H1 (cell line): ENCODE measurements around the gene MOCS3. TPM values are rescaled to one million over a fixed set of nuclear protein-coding genes. Genes with fewer than 3 reads are reported as not detected.

ENCODE experiments used
- CTCF ChIA-PET: fragments of 300-600 bp; sonication (Branson Sonifier 250); formaldehyde crosslinking; loops from one replicate; lab custom pipeline; 2021; ENCODE audit not compliant: partially characterized antibody; lab: Charles Lee
- POLR2A ChIA-PET: fragments of 300-600 bp; sonication (Branson Sonifier 250); formaldehyde crosslinking; loops from one replicate; lab custom pipeline; 2021; ENCODE audit warnings: inconsistent platforms; ENCODE audit not compliant: partially characterized antibody; lab: Charles Lee
- DNase-seq, 2 experiments: peaks; one replicate each; pipeline versions ENCODE4 v3.0.0 to v3.0.0-alpha.2; 2010 to 2022; ENCODE audit warnings: low spot score in 2 of 2, low read depth in 1 of 2, mixed read lengths in 1 of 2
- FAIRE-seq: peaks from 2 replicates; lab custom pipeline; 2011; peaks lifted over from hg19 to GRCh38; lab: Jason Lieb, UNC
- H2AFZ ChIP-seq: 2 replicates; pipeline ENCODE4 v1.8.1; 2012; ENCODE audit warnings: low read length, inconsistent platforms
- H2AK5ac ChIP-seq: 2 replicates; pipeline ENCODE4 v1.6.1; 2013; ENCODE audit warnings: low read depth, low read length
- H2BK120ac ChIP-seq: replicated peaks from 2 replicates; pipeline ENCODE3; 2013; ENCODE audit warnings: low read depth, low read length, inconsistent platforms
- H2BK12ac ChIP-seq: 2 replicates; pipeline ENCODE4 v1.6.1; 2013; ENCODE audit warnings: low read depth, low read length
- H2BK15ac ChIP-seq: 2 replicates; pipeline ENCODE4 v1.6.1; 2013; ENCODE audit warnings: low read length
- H2BK20ac ChIP-seq: 2 replicates; pipeline ENCODE4 v1.6.1; 2013; ENCODE audit warnings: low read length
- H2BK5ac ChIP-seq: 2 replicates; pipeline ENCODE4 v1.6.1; 2013; ENCODE audit warnings: low read depth, low read length
- H3K14ac ChIP-seq: 2 replicates; pipeline ENCODE4 v1.6.1; 2013; ENCODE audit warnings: inconsistent platforms; ENCODE audit not compliant: insufficient read length
- H3K18ac ChIP-seq: 2 replicates; pipeline ENCODE4 v1.6.1; 2013; ENCODE audit warnings: low read length; ENCODE audit errors: extremely low read depth
- H3K23ac ChIP-seq: 2 replicates; pipeline ENCODE4 v1.6.1; 2013; ENCODE audit warnings: inconsistent platforms; ENCODE audit not compliant: insufficient read length
- H3K23me2 ChIP-seq: 2 replicates; pipeline ENCODE4 v1.6.1; 2013; ENCODE audit warnings: low read depth, low read length
- H3K27ac ChIP-seq: 2 replicates; pipeline ENCODE4 v1.6.1; 2011; ENCODE audit warnings: low read depth, low read length, inconsistent platforms
- H3K27me3 ChIP-seq, 4 experiments: replicated peaks in 1 of 4; 1 replicate in 1 of 4; 2 replicates in 3 of 4; pipeline versions ENCODE4 v1.6.1 to v1.8.1; 2011 to 2013; ENCODE audit warnings: low read length in 3 of 4, mild to moderate bottlenecking in 3 of 4, inconsistent platforms in 2 of 4, mixed read lengths in 2 of 4, moderate library complexity in 1 of 4; ENCODE audit not compliant: control insufficient read depth in 3 of 4, insufficient read depth in 3 of 4; ENCODE audit errors: extremely low read depth in 1 of 4
- H3K36me3 ChIP-seq, 4 experiments: 2 replicates each; pipeline versions ENCODE4 v1.6.1 to v1.8.1; 2011 to 2013; ENCODE audit warnings: mild to moderate bottlenecking in 4 of 4, low read length in 3 of 4, moderate library complexity in 2 of 4, control low read depth in 1 of 4, inconsistent platforms in 1 of 4; ENCODE audit not compliant: insufficient read depth in 4 of 4, control insufficient read depth in 2 of 4
- H3K4ac ChIP-seq: replicated peaks from 2 replicates; pipeline ENCODE3; 2013; ENCODE audit warnings: low read length, low read depth, mixed read lengths, inconsistent platforms; ENCODE audit not compliant: insufficient read length
- H3K4me1 ChIP-seq, 4 experiments: replicated peaks in 1 of 4; 1 replicate in 1 of 4; 2 replicates in 3 of 4; pipeline versions ENCODE4 v1.6.1 to v1.8.1; 2011 to 2013; ENCODE audit warnings: low read length in 3 of 4, inconsistent platforms in 2 of 4, mixed read lengths in 1 of 4; ENCODE audit not compliant: insufficient read depth in 4 of 4, control insufficient read depth in 3 of 4
- H3K4me2 ChIP-seq, 2 experiments: 2 replicates each; pipeline versions ENCODE4 v1.6.1 to v1.8.1; 2011 to 2013; ENCODE audit warnings: low read depth in 2 of 2, low read length in 2 of 2, control low read depth in 1 of 2, inconsistent platforms in 1 of 2, mild to moderate bottlenecking in 1 of 2; ENCODE audit not compliant: insufficient read depth in 1 of 2
- H3K4me3 ChIP-seq, 4 experiments: fragments of 200-600, 300-600 bp in 1 of 4; sonication (generic), shearing (Covaris generic), sonication (Bioruptor Twin) in 1 of 4; 2 replicates each; pipeline versions ENCODE4 v1.5.1 to v1.8.1; 2011 to 2016; ENCODE audit warnings: low read length in 4 of 4, low read depth in 3 of 4, control low read depth in 2 of 4, inconsistent platforms in 2 of 4, mild to moderate bottlenecking in 2 of 4, mixed read lengths in 1 of 4, moderate library complexity in 1 of 4; ENCODE audit not compliant: insufficient read depth in 2 of 4; ENCODE audit errors: extremely low read depth in 1 of 4
- H3K56ac ChIP-seq: replicated peaks from 2 replicates; pipeline ENCODE3; 2013; ENCODE audit warnings: low read depth, mild to moderate bottlenecking, mixed read lengths, low read length, inconsistent platforms; ENCODE audit not compliant: insufficient read length
- H3K79me1 ChIP-seq: 2 replicates; pipeline ENCODE4 v1.6.1; 2013; ENCODE audit warnings: low read depth, low read length, control low read depth
- H3K79me2 ChIP-seq, 2 experiments: 2 replicates each; pipeline versions ENCODE4 v1.6.1 to v1.8.1; 2012 to 2013; ENCODE audit warnings: low read length in 2 of 2, mild to moderate bottlenecking in 2 of 2, inconsistent platforms in 1 of 2; ENCODE audit not compliant: insufficient read depth in 2 of 2, control insufficient read depth in 1 of 2
- H3K9ac ChIP-seq, 4 experiments: replicated peaks in 1 of 4; 1 replicate in 1 of 4; 2 replicates in 3 of 4; pipeline versions ENCODE4 v1.6.1 to v1.8.1; 2011 to 2013; ENCODE audit warnings: low read depth in 3 of 4, low read length in 3 of 4, control low read depth in 2 of 4, mild to moderate bottlenecking in 2 of 4, moderate library complexity in 2 of 4, inconsistent platforms in 1 of 4; ENCODE audit errors: extremely low read depth in 1 of 4
- H3K9me3 ChIP-seq, 2 experiments: 2 replicates each; pipeline versions ENCODE4 v1.6.1 to v1.8.1; 2012 to 2013; ENCODE audit warnings: mild to moderate bottlenecking in 2 of 2, moderate library complexity in 2 of 2, control low read depth in 1 of 2, inconsistent platforms in 1 of 2, low read depth in 1 of 2, low read length in 1 of 2, mixed read lengths in 1 of 2; ENCODE audit not compliant: insufficient read depth in 2 of 2
- H4K20me1 ChIP-seq, 2 experiments: replicated peaks in 1 of 2; 2 replicates each; pipeline versions ENCODE3 to v1.8.1; 2011 to 2013; ENCODE audit warnings: inconsistent platforms in 2 of 2, low read length in 2 of 2, mild to moderate bottlenecking in 1 of 2; ENCODE audit not compliant: insufficient read depth in 2 of 2, control insufficient read depth in 1 of 2
- H4K5ac ChIP-seq: 2 replicates; pipeline ENCODE4 v1.6.1; 2013; ENCODE audit warnings: low read length, low read depth, mixed read lengths, inconsistent platforms; ENCODE audit not compliant: insufficient read length
- H4K8ac ChIP-seq: 2 replicates; pipeline ENCODE4 v1.8.0; 2013; ENCODE audit warnings: mild to moderate bottlenecking, moderate library complexity, low read length, inconsistent platforms; ENCODE audit not compliant: insufficient read depth; ENCODE audit errors: extremely low read depth
- H4K91ac ChIP-seq: replicated peaks from 2 replicates; pipeline ENCODE3; 2013; ENCODE audit warnings: low read length, mixed read lengths, inconsistent platforms; ENCODE audit not compliant: insufficient read length
- ATF2 ChIP-seq: IDR thresholded peaks from 2 replicates; pipeline ENCODE4 v1.6.1; 2012; ENCODE audit warnings: low read length, inconsistent platforms
- BRCA1 ChIP-seq: IDR thresholded peaks from 2 replicates; pipeline ENCODE4 v1.6.1; 2012; ENCODE audit warnings: low read depth, low read length, improper control_type of control experiment
- EP300 ChIP-seq, 2 experiments: IDR thresholded peaks; 1 replicate in 1 of 2; 2 replicates in 1 of 2; pipeline ENCODE4 v1.6.1; 2011 to 2012; ENCODE audit warnings: low read depth in 2 of 2, low read length in 2 of 2, mild to moderate bottlenecking in 2 of 2, borderline replicate concordance in 1 of 2, inconsistent platforms in 1 of 2, moderate library complexity in 1 of 2
- KDM5A ChIP-seq: fragments of 200-600 bp; IDR thresholded peaks from 2 replicates; pipeline ENCODE4 v1.7.1; 2012; ENCODE audit warnings: mild to moderate bottlenecking, low read length, inconsistent platforms, mixed read lengths
- MAFK ChIP-seq: IDR thresholded peaks from 2 replicates; pipeline ENCODE4 v1.6.1; 2012; ENCODE audit warnings: low read depth, mild to moderate bottlenecking, improper control_type of control experiment, low read length
- SIN3A ChIP-seq, 2 experiments: IDR thresholded peaks in 1 of 2; conservative IDR thresholded peaks in 1 of 2; 2 replicates each; pipeline ENCODE4 v1.6.1; 2011 to 2012; ENCODE audit warnings: low read length in 2 of 2, improper control_type of control experiment in 1 of 2, low read depth in 1 of 2, mild to moderate bottlenecking in 1 of 2
- SIX5 ChIP-seq: IDR thresholded peaks from 2 replicates; pipeline ENCODE4 v1.6.1; 2011; ENCODE audit warnings: mild to moderate bottlenecking, low read depth, low read length
- TAF7 ChIP-seq: optimal IDR thresholded peaks from 2 replicates; pipeline ENCODE3; 2011; ENCODE audit warnings: low read depth, mild to moderate bottlenecking, inconsistent platforms, low read length, moderate library complexity, borderline replicate concordance
- USF2 ChIP-seq: IDR thresholded peaks from 2 replicates; pipeline ENCODE4 v1.6.1; 2011; ENCODE audit warnings: low read length, improper control_type of control experiment
- WGBS, 2 experiments: shearing (Covaris generic) in 1 of 2; methylation state at CpG; one replicate each; pipeline versions ENCODE4 v1.1.6 to v1.1.7; 2013 to 2015; ENCODE audit warnings: low lambda C conversion rate in 2 of 2, mixed read lengths in 2 of 2, inconsistent platforms in 1 of 2, low coverage in 1 of 2, missing lambda C conversion rate in 1 of 2; ENCODE audit not compliant: insufficient replicate concordance in 2 of 2, insufficient coverage in 1 of 2, insufficient read length in 1 of 2; ENCODE audit errors: extremely low coverage in 1 of 2, missing lambda C conversion rate in 1 of 2; 5-methylcytosine and 5-hydroxymethylcytosine counted together
- polyA plus RNA-seq, 7 experiments: library from polyadenylated mRNA; depleted of rRNA in 3 of 7; stranded (reverse) in 5 of 7; unstranded in 2 of 7; fragments of >200 nt in 5 of 7; fragments of 200-250 nt in 2 of 7; gene quantifications; 1 replicate in 5 of 7; 2 replicates in 1 of 7; 4 replicates in 1 of 7; pipeline versions ENCODE4 v1.2.1 to v1.2.3, GENCODE V29; 2011 to 2013; ENCODE audit warnings: missing spikeins in 2 of 7, mixed read lengths in 2 of 7
- total RNA-seq: library from RNA; stranded (reverse); fragmentation: NEBNext Ultra II Directional; extraction: Animal tissue kit (Norgen Biotek cat#: 25700); gene quantifications from 2 replicates; pipeline ENCODE4 v1.2.1, GENCODE V29; 2021

The MOCS3 gene
- total and polyA plus RNA-seq, 2 of the 8 experiments (the other 6 are each of a cell fraction or from before 2014, with no cell fraction given) = 6.2 to 6.3 TPM

- Histone ChIP-seq H3K27ac (no peak overlapping the region), H2BK20ac (no peak overlapping the region), H2BK12ac (no peak overlapping the region), H3K79me1 (peaks cover 2% of the 10 kb centered on the region; the same call in 1 of the 2 replicates), H3K27me3 (no peaks in the 10 kb centered on the region), H3K18ac (no peak overlapping the region), H3K36me3 (peaks cover 0 to 20% (median under 1%) of the 10 kb centered on the region in 4 experiments; a peak in 4 of 8 replicates), H4K5ac (no peak overlapping the region), H2AFZ (no peak overlapping the region), H3K56ac (no peak overlapping the region), H3K4me1 (peaks cover 0 to 3% (median 2%) of the 10 kb centered on the region in 4 experiments; a peak in 1 of 7 replicates), H2BK5ac (no peak overlapping the region), H2BK15ac (no peak overlapping the region), H3K4me3 (no peak overlapping the region), H2BK120ac (no peak overlapping the region), H3K23ac (no peak overlapping the region), H3K9me3 (no peaks in the 10 kb centered on the region), H4K8ac (no peak overlapping the region)
- WGBS, 2 experiments = 89% methylated on average over 3 of the region's 3 CpGs; no CpG with 5 or more reads in 1 of the 2 experiments
- no peak for FAIRE-seq
- TF ChIP-seq TAF7 = no peak
- no peak for TF ChIP-seq USF2
- no peak for TF ChIP-seq ATF2
- no peak for TF ChIP-seq SIN3A (conservative IDR thresholded peaks at IDR 0.05 in 1 of 2, IDR thresholded peaks at IDR 0.05 in 1 of 2; ENCODE audit: low read depth in 1 of 2, low read length in 2 of 2)
- no peak for TF ChIP-seq BRCA1
- TF ChIP-seq MAFK = no peak
- TF ChIP-seq SIX5 = no peak
- TF ChIP-seq KDM5A = no peak
- no peak for TF ChIP-seq EP300 (IDR thresholded peaks at IDR 0.05; ENCODE audit: borderline replicate concordance in 1 of 2, low read depth in 2 of 2, low read length in 2 of 2)
- TF ChIP-seq, all 59 proteins: peak for 0
- Histone ChIP-seq H3K4ac (no peak overlapping the region), H2AK5ac (no peak overlapping the region), H3K4me2 (no peak overlapping the region), H4K91ac (no peak overlapping the region), H3K14ac (no peak overlapping the region), H3K79me2 (peaks cover 62 to 100% of the 10 kb centered on the region in 2 experiments), H3K23me2 (no peaks in the 10 kb centered on the region), H4K20me1 (peaks cover 35 to 52% of the 10 kb centered on the region in 2 experiments), H3K9ac (no peak overlapping the region)
- no peak for DNase-seq
- ChIA-PET CTCF (interaction anchor here (0.7 to 3.9 kb wide), 7 partner anchors 10 to 456 kb away, joined by 3 to 14 read pairs (median 5); partner anchors contain the start of genes ADNP and BCAS4), POLR2A (interaction anchor here (0.7 to 13.0 kb wide), 6 partner anchors 9 to 110 kb away, joined by 3 to 206 read pairs (median 4); partner anchors contain the start of gene ADNP)
Observed at GRCh38 chr20:50909413-50909812, 49.2 kb upstream of the MOCS3 start.
